ENCODE measurements around the gene FLII. TPM values are rescaled to one million over a fixed set of nuclear protein-coding genes. Genes with fewer than 3 reads are reported as not detected.
"Not testable (repeated sequence)": the region's sequence is repeated elsewhere in the genome, so short reads cannot be mapped to it uniquely, and the experiment has no call there.

Gene FLII
- total RNA-seq, 2 experiments from 2014 or later = 276 to 281 TPM

GRCh38 chr17:18218756-18219415 is 39.7 kb downstream of the FLII start:
- POLR2A ChIA-PET = interaction anchor here (0.7 to 0.8 kb wide), 2 partner anchors 22 to 52 kb away, joined by 3 read pairs; no protein-coding TSS in a partner anchor
- H3K36me3 Mint-ChIP-seq (ENCODE audit: low read depth) = no peaks in the 10 kb centered on the region
- H3K27ac Mint-ChIP-seq = no peak overlapping the region
- H3K4me1 Mint-ChIP-seq (ENCODE audit: low read depth) = no peaks in the 10 kb centered on the region
- no peak for DNase-seq
- H3K27me3 Mint-ChIP-seq = no peaks in the 10 kb centered on the region
- intact Hi-C loops (cut with micrococcal nuclease) = no loop called here
- CTCF ChIA-PET = interaction anchor here (0.7 to 6.0 kb wide), 4 partner anchors 10 to 76 kb away, joined by 3 to 24 read pairs (median 3); no protein-coding TSS in a partner anchor
- H3K9me3 Mint-ChIP-seq = no peaks in the 10 kb centered on the region
- ATAC-seq = no peak
- no peak overlapping the region for H3K4me3 Mint-ChIP-seq
- TF ChIP-seq, protein P1, sequence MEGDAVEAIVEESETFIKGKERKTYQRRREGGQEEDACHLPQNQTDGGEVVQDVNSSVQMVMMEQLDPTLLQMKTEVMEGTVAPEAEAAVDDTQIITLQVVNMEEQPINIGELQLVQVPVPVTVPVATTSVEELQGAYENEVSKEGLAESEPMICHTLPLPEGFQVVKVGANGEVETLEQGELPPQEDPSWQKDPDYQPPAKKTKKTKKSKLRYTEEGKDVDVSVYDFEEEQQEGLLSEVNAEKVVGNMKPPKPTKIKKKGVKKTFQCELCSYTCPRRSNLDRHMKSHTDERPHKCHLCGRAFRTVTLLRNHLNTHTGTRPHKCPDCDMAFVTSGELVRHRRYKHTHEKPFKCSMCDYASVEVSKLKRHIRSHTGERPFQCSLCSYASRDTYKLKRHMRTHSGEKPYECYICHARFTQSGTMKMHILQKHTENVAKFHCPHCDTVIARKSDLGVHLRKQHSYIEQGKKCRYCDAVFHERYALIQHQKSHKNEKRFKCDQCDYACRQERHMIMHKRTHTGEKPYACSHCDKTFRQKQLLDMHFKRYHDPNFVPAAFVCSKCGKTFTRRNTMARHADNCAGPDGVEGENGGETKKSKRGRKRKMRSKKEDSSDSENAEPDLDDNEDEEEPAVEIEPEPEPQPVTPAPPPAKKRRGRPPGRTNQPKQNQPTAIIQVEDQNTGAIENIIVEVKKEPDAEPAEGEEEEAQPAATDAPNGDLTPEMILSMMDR (IDR thresholded peaks at IDR 0.05) = no peak

DNA sequence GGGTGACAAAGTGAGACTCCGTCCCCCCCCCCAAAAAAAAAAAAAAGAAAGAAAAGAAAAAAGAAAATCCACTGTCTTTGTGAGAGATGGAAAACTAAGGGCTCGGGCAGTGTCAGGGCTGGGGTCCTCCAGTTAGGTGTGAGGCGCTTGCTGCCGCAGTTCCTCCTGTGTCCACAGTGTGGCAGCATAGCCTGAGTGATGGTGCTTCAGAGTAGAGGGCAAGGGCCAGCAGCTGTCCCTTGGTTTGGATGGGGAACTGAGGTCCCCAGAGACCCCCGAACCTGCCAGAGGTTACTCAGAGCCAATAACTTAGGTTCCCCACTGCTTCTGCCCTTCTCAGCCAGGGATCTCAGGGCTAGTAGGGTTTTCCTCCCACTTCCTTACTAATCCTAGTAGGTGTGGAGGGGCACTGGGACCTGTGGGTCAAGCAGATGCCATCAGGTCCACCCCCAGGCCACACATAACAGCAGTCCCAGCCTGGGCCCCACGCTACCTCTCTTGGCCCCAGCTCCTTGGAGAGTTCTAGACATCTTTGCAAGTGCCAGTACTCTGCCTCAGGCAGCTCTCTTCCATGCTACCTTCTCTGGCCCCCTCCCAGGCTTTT is 41.0 kb downstream of the FLII start:
- intact Hi-C loops (cut with micrococcal nuclease) = loop anchor here (2.0 kb wide), 1 partner anchor 77 kb away; no protein-coding TSS in a partner anchor
- Mint-ChIP-seq H3K27ac (no peak overlapping the region), H3K36me3 (ENCODE audit: low read depth) (no peaks in the 10 kb centered on the region), H3K9me3 (no peaks in the 10 kb centered on the region), H3K4me3 (no peak overlapping the region), H3K4me1 (ENCODE audit: low read depth) (no peaks in the 10 kb centered on the region), H3K27me3 (no peaks in the 10 kb centered on the region)
- POLR2A ChIA-PET = interaction anchor here (0.9 kb wide), 1 partner anchor 33 kb away, joined by 5 read pairs; the partner anchor contains the start of gene ALKBH5
- TF ChIP-seq, protein P1 (IDR thresholded peaks at IDR 0.05) = peak; percentile 94
- DNase-seq (peak; percentile 86), ATAC-seq (peak; percentile 95)
- CTCF ChIA-PET = interaction anchor here (0.7 to 6.0 kb wide), 15 partner anchors 8 to 77 kb away, joined by 3 to 24 read pairs (median 4); no protein-coding TSS in a partner anchor

DNA sequence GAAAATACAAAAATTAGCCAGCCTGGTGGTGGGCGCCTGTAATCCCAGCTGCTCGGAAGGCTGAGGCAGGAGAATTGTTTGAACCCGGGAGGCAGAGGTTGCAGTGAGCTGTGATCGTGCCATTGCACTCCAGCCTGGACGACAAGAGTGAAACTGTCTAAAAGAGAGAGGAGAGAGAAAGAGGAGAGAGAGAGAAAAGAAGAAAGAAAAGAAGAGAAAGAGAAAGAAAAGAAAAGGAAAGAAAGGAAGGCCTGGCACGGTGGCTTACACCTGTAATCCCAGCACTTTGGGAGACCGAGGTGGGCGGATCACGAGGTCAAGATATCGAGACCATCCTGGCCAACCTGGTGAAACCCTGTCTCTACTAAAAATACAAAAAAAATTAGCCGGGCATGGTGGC is 41.6 kb downstream of the FLII start:
- H3K9me3 Mint-ChIP-seq; ATAC-seq; H3K27ac Mint-ChIP-seq; H3K4me3 Mint-ChIP-seq; H3K36me3 Mint-ChIP-seq (ENCODE audit: low read depth); DNase-seq; H3K4me1 Mint-ChIP-seq (ENCODE audit: low read depth); POLR2A ChIA-PET; H3K27me3 Mint-ChIP-seq: not testable (repeated sequence)
- CTCF ChIA-PET = interaction anchor here (0.7 to 6.0 kb wide), 11 partner anchors 12 to 76 kb away, joined by 3 to 24 read pairs (median 5); no protein-coding TSS in a partner anchor
- intact Hi-C loops (cut with micrococcal nuclease) = loop anchor here (2.0 kb wide), 1 partner anchor 76 kb away; no protein-coding TSS in a partner anchor

DNA sequence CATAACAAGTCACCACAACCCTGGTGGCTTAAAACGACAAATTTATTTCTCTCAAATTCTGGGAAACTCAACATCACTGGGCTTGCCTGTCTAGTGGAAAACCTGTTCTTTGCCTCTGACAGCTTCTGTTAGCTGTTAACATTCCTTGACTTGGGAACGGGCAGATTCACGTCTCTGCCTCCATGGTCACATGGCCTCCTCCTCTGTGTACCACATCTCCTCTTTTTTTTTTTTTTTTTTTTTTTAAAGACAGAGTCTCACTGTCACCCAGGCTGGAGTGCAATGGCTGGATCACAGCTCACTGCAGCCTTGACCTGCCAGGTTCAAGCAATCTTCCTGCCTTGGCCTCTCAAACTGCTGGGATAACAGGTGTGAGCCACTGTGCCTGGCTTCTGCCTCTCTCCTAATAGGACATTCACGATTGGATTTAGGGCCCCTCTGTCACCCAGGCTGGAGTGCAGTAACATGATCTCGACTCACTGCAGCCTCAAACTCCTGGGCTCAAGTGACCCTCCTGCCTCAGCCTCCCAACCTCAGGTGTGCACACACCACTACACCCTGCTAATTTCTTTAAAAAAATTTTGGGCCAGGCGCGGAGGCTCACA is 44.8 kb downstream of the FLII start:
- Mint-ChIP-seq H3K9me3 (no peaks in the 10 kb centered on the region), H3K4me1 (ENCODE audit: low read depth) (no peaks in the 10 kb centered on the region), H3K27me3 (no peaks in the 10 kb centered on the region), H3K4me3 (no peak overlapping the region), H3K27ac (no peak overlapping the region), H3K36me3 (ENCODE audit: low read depth) (peaks cover 21% of the 10 kb centered on the region)
- POLR2A ChIA-PET = no interaction called here
- no peak for ATAC-seq
- intact Hi-C loops (cut with micrococcal nuclease) = no loop called here
- TF ChIP-seq, protein P1 (IDR thresholded peaks at IDR 0.05) = no peak
- DNase-seq = no peak
- CTCF ChIA-PET = interaction anchor here (6.0 kb wide), 1 partner anchor 71 kb away, joined by 24 read pairs; no protein-coding TSS in a partner anchor

GRCh38 chr17:18208092-18208491 is 50.4 kb downstream of the FLII start:
- no peaks in the 10 kb centered on the region for H3K4me1 Mint-ChIP-seq (ENCODE audit: low read depth)
- POLR2A ChIA-PET = no interaction called here
- intact Hi-C loops (cut with micrococcal nuclease) = no loop called here
- no peak overlapping the region for H3K27ac Mint-ChIP-seq
- H3K36me3 Mint-ChIP-seq (ENCODE audit: low read depth) = peaks cover 39% of the 10 kb centered on the region
- no peaks in the 10 kb centered on the region for H3K9me3 Mint-ChIP-seq
- CTCF ChIA-PET = interaction anchor here (0.8 to 1.4 kb wide), 2 partner anchors 11 kb away, joined by 3 read pairs; no protein-coding TSS in a partner anchor
- ATAC-seq = no peak
- TF ChIP-seq, protein P1 (IDR thresholded peaks at IDR 0.05) = no peak
- DNase-seq = no peak
- H3K27me3 Mint-ChIP-seq = no peaks in the 10 kb centered on the region
- H3K4me3 Mint-ChIP-seq = no peak overlapping the region

Measured in activated CD8-positive, alpha-beta T cell treated with anti-CD3 and anti-CD28 coated beads for 36 hours (primary cell).